HG02623 (cell line): Measurements from ENCODE around the gene TRPV3.
"Not testable (repeated sequence)": the region's sequence is repeated elsewhere in the genome, so short reads cannot be mapped to it uniquely, and the experiment has no call there.

Experiments
- ATAC-seq: cut with Tn5 transposase; IDR thresholded peaks from one replicate; pipeline ENCODE4 v1.9.1; 2021; ENCODE audit warnings: moderate library complexity; ENCODE audit not compliant: unreplicated experiment

TRPV3 gene

DNA sequence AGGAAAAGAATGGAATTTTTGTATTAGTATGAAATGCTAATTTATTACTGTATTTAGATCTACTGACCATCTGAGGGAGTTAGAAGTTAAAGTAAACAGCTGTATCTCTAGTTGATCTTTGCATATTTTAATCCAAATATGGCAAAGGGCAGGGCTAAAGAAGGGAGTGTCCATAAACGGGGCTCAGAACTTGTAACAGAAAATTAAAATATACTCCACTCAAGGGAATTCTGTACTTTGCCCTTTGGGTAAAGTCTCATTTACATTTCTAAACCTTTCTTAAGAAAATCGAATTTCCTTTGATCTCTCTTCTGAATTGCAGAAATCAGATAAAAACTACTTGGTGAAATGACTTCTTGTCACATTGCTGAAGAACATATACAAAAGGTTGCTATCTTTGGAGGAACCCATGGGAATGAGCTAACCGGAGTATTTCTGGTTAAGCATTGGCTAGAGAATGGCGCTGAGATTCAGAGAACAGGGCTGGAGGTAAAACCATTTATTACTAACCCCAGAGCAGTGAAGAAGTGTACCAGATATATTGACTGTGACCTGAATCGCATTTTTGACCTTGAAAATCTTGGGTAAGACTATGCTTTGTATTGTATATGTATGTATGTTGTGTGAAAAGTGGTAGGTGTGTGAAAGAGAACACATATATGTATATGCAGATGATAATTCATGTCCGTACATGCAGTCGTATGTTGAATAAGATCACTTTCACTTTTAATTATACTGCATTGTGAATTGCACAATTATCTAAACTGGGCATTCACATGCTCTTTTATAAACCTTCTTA is 81.6 kb downstream of the TRPV3 start, which contains the start of gene ASPA:
Gene ASPA (plus strand): TSS at position 186 of the 799 bp plus-strand sequence. CDS start 163 bp downstream, at position 349.
- no peak for ATAC-seq

DNA sequence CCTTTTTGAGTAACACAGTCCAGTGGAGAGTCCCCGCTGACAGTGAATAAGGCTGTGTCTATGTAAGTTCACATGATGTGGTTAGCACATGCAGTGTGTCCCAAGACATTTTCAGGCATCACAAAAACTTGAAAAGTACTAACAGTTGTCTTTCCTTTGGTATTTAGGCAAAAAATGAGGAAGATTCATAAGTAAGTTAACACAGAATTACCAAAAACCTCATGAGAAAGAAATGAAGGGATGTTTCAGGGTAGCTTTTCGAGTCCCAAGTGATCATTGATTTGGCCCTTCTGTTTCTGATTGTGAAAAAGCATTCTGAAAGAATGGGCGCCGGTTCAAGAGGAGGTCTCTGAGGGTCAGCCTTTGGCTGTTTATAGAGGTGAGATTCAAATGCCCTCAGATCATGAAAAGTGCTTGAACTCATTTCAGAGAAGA is 82.3 kb downstream of the TRPV3 start:
- no peak for ATAC-seq

DNA sequence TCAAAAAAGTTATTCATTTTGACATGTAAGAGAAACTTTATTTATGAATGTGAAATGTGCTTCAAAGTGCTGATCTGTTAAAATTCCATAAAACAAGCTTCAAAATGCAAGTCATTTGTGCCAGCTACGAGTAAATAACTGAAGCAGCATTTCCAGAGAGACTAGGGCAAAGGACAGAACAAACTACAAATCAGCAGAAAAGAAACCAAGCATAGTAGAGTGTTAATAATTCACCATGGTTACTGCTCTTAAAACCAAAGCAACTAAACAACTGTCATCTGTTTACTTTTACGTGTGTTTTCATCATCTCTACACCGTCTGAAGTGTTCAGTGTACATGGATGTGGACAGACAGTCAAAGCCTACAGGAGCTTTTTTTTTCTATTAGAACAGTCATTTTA is 83.4 kb downstream of the TRPV3 start:
- ATAC-seq = no peak

DNA sequence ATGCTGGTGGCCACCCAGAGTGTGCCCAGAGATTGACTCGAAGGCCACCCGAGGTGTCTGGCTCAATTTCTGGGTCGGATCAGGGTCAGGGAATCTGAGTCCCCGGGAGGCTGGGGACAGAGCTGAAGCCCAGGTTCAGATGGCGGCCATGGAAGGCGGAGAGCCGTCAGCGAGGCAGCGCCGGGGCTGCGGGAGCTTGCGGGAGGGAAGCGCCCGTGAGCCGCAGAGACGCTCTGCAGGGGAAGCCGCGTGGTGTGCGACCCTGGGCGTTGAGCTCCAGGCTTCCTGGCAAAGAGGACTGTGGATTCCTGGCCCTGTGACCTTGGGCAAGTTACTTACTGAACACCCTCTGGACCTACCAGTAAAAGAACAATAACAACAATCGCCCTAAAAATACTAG is 85.5 kb downstream of the TRPV3 start:
- no peak for ATAC-seq

DNA sequence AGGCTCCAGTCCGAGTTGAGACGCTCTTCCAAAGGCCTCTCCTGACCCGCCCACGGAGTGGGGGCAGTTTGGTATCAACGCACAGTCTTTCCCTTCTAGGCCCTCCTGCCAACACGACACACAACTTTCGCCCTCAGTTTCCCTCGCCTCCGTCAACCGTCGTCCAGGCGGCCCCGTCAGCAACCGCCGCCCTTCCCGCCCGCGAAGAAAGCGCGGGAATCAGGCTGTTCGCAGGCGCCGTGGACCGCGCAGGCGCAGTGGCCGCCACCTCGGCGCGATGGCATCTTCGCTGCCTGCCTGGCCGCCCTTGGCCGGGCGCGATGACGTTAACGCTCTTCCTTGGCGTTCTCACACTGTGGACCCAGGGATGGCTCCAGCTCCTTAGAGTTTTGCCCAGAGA is 86.0 kb downstream of the TRPV3 start, which contains the start of gene SPATA22:
Gene SPATA22 (minus strand): TSS at position 221 of the 400 bp plus-strand sequence. CDS start 2,494 bp downstream, outside the sequence.
- ATAC-seq = no peak

DNA sequence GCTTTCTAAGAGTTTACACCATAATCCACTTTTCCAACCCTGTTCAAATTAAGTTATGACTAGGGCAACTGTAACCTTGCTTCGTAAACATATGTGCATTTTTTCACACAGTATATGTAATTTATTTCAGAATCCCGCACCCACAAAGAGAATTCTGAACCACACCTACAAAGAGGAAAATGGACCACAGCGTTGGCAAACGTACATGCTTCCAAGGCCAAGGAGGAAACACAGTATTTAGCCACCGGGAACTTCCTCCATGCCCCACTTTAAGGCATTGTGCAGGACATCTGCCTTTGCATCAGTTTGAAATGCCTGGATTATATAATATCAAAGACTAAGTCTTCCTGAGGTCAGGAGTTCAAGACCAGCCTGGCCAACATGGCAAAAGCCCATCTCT is 88.1 kb downstream of the TRPV3 start:
- ATAC-seq = no peak

DNA sequence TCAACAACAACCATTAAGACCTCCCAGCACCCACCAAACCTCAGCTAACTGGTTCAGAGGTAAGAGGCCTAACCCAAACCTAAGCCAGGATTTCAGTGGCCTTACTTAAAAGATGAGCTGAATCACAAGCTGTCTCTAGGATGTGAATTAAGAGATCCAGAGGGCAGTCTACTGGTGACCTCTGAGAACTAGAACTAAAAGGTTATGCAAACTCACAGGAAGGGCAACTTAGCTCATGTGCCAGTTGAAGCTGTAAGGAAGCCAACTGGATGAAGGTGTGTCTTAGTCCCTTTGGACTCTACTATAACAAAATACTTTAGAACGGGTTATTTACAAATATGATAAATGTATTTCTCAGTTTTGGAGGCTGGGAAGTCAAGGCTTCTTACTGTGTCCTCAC is 91.3 kb downstream of the TRPV3 start:
- ATAC-seq = not testable (repeated sequence)
